ENCODE measurements around the gene FNDC7.
"Not testable (repeated sequence)": the region's sequence is repeated elsewhere in the genome, so short reads cannot be mapped to it uniquely, and the experiment has no call there.

Gene FNDC7

DNA sequence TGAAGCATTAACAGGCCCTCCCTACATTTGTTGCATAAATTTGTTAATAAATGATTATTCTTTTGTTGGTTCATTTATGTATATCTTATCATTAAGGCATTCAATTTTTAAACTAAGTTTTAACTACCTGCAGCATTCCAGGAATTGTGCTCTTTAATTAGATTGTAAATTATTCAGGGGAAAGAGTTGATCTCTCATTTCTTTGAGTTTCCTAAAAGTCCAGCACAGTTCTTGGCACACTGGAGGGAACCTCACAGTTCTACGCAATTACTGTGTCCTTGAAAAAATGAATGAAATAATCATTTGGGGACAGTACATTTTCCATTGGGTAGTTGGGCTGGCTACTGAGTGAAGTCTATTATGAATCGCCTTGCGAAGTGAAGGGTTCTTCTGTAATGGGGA is 33.3 kb downstream of the FNDC7 start:
- no peak for DNase-seq

DNA sequence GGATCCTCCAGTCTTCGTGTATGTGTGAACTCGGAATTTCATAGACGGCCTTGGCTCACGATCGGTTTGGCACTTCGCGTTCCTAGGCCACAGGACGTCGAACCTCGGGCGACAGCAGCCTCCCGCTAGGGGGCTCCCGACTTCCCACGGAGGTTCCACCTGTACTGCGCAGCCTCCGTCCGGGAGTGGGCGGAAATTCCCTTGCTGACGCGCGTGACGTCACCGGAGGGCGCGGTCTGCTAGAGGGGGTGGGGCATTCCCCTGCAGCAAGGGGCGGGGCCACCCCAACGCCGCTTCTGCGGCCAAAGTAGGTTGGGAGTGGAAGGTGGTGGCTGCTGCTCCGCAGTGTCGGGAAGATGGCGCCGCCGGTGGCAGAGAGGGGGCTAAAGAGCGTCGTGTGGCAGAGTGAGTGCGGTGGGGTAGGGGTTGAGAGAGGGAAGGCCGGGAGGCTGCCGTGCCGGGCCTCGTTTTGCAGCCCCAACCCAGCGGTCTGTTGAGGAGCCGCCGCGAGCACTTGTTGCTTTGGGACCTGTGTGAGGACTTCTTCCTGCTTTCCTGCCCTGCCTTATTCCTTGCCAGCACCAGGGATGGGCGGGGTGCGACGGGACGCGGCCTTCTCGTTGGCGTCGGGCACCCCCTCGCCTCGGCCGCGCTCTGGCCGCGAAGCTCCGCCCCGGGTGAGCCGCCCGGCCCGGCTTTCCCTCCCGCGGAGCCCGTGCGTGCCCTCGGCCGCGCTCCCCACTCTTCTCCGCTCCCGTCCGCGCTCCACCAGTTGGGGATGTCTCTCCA is 33.9 kb downstream of the FNDC7 start, which contains the start of gene STXBP3:
Gene STXBP3, plus strand, starts transcription at position 293 of the 789 bp plus-strand sequence. Its CDS starts 64 bp downstream, at position 357.
- DNase-seq, result peak; percentile 97 to 100 (median 100)

DNA sequence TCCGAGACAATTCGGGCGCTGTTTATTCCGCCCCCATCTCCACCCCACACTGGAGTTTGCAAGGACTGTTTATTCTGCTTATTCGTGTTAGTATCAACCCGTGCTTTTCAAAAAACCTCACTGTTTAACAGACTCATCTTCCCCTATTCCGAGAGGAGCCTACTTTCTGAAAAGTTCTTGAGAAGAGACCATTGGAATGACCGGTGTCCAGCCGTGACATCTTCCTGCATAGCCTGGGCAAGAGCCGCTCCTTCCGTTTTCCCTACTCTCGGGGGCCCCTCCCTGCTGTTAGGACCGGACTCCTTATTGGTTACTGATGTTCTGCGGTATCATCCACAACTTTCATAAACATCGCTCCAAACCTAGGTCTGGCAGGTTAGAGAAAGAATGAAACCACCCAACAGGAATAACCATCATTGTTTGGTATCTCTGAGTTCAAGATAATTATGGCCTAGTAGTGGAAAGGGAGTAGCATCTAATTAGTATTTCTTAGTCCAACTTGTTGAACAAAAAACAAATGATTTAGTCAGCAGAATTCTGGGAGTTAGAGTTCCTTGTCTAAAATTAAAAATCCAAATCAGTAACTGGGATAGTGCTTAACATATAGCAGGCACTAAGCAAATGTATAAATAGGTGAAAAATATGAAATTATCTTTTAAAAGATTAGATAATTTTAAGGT is 34.6 kb downstream of the FNDC7 start:
- DNase-seq, result peak in 4 of 5 experiments; percentile 16 to 67 (median 26)

DNA sequence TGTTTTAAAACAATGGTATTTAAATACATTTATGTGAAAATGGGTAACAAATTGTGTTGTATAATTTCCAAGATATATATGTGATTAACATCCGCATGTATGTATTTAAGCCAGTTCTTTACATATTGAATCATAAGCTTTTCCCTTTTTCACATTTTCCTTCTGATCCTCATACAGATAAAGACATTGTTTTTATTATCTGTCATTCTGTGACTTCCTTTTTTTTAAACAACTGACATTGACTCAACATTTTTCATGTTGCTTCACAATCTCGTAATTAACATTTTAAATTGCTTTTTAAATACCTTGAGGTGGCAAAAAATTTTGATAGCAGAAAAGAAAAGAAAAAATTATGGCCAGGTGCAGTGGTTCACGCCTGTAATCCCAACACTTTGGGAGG is 35.2 kb downstream of the FNDC7 start:
- no peak for DNase-seq

DNA sequence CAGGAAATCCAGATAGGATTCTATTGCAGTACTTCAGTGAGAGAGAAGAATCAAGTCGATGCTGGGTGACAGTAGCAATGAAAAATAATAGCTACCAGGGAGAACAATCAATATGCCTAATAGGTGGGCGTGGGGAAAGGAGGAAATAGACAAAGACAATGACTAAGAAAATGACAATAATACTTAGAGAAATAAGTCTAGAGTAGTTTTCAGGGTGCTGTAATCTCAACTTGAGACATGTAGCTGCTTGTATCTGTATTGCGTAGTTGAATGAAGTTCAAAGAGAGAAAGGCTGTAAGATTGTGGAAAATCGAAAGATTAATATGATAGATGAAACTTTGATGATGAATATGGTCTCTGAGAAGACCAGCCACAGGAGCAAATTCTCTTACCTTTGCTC is 36.4 kb downstream of the FNDC7 start:
- DNase-seq, result no peak

DNA sequence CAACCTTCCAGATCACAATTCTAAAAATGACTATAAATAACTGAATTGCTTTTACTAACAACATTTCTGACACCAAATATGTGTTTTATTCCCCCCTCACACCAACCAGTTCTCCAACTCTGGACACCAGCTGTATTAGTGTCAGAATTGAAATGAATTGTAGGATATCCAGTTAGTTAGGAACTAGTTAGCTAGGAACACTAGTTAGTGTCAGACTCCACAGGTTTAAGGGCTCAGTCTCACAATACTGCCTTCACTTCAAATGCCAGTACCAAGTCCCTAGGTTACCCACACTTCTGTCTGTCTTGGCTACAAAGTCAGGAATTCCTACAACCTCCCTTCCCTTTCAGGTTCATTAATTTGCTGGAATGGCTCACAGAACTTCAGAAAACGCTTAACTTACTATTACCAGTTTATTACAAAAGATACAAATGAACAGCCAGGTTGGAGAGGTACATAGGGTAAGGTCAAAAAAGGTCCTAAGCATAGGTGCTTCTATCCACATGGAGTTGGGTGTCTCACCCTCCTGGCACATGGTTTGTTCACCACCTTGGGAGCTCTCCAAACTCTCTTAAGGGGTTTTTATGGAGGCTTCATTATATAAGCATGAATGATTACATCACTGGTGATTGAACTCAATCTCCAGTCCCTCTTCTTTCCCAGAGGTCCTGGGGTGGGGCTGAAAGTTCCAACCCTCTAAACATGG is 37.9 kb downstream of the FNDC7 start:
- no peak for DNase-seq

DNA sequence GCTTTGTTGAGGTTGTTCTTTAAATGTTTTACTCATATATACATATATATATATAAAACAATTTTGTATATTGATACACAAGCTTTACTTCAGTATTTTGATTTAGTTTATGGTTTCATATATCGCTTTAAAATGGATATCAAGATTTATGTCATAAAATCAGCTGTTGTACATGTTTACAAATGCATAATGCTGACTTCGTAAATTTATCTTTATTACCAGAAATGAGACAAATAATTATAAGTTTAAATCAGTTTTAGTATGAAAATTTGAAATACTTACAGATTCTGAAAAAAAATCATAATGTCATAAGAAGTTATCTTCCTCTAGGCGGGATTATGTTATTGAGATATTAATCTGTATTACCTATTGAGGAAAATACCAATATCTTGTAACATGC is 40.7 kb downstream of the FNDC7 start:
- DNase-seq, result no peak

DNA sequence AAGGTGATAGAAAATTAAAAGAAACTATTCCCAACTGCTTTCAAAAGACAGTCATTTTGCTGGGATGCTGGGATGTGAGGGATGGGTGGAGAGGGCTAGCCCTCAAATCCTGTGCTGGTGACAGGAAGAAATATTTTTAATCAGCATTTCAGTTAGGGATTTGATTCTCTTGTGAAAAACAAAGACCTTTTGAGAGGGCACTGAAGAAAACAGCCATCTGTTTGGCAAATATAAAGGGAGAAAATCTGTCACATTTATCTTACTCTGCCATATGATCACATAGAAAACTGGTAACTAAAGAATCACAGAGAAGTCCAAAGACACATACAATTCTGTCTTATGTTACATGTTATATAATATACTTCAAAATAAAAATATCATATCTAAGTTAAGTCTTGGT is 46.1 kb downstream of the FNDC7 start:
- DNase-seq, result no peak

DNA sequence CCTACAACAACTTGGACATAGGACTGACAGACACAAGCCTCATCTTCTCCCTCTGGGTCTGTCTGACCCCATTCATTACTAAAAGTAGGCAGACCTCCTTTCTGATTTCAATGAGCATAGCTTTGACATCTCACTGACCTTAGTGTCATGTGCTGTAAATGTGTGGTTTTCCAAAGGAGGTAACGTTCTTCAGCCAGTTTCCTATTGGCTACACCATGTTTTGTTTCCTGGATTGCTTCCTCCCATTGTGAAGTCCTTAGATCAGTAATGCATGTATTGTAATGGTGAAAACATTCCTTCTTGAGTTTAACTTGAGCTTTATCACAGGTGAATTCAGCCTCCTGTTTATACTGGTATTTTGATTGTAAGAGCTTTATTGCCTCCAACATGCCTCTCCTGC is 54.4 kb downstream of the FNDC7 start:
- DNase-seq, result no peak

DNA sequence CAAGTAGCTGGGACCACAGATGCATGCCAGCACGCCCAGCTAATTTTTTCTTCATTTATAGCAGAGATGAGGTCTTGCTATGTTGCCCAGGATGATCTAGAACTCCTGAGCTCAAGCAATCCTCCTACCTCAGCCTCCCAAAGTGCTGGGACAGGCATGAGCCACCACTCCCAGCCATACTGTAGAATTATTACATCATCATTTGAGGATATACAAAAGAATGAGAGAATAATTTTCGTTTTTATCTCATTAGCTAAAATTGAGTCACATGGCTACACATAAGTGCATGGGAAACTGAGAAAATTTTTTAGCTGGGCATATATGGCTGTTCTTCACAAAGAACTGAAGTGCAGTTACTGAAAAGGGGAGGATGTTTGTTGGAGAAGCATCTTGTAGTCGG is 55.0 kb downstream of the FNDC7 start:
- DNase-seq, result no peak

DNA sequence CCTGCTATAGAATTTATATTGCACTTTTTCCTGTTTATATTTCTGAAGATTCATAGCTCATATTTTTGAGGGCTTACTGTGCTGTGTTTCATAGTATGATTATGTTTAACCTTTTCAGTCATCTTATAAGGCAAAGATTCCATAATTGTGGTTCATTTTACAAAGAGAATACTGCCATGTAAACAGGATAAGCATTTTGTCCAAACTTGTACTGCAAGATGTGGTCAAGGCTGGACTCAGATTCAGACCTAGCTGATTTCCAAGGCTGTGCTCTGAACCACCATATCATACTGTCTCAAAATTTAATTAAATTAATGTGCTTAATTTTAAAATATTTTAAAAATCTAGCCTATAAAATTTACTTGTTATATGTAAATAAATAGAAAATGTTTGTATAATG is 65.1 kb downstream of the FNDC7 start:
- no peak for DNase-seq

DNA sequence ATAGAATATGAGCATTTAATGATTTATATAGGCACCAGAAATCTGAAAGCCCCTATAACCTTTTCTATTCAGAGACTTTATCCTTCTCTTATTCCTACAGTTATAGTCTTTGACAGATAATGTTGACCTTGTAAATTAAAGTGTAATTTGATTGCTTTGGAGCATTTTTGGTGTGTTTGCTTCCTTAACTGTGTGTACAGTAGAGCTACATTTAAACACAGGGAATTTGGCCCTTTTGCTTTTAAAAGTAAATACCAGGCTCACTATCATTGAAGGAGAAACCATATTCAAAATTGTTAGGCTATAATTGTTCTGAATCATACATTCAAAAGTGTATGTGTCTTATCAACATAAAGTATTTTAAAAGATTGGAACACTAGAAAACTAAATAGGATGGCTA is 66.7 kb downstream of the FNDC7 start:
- no peak for DNase-seq

DNA sequence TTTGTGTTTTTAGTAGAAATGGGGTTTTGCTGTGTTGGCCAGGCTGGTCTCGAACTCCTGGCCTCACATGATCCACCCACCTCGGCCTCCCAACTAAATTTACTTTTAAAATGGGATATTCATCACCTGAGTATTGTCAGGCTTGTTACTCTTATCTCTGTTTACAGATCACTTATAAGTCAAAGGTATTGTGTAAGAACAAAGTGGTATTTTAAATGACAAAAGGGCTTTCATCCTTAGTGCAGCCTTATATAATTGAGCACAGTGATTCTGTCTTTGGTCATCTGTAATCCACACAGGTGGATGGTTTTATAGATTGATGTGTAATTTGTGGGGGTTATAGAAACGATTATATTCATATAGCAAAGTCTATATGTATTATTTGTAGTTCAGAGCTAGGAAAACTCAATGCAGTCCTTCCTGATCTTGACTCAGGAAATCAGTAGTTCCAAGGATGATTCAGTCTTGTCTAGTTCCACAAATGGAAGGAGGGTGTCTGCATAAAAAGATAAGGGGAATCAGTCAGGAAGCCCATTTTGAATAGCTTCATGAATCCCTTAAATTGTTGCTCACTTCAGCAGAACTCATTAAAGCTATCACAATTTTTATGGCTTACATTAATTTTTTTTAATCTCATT is 68.3 kb downstream of the FNDC7 start:
- no peak for DNase-seq

DNA sequence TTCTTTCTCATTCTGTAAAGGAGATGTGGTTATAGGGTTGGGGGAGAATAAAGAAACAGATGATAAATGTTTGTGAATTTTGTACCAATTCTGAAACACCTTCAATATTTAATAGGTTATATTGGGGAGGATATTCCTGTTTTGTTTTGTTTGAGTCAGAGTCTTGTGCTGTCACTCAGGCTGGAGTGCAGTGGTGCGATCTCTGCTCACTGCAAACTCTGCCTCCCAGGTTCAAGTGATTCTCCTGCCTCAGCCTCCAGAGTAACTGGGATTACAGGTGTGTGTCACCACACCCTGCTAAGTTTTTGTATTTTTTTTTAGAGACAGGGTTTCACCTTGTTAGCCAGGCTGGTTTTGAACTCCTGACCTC is 68.9 kb downstream of the FNDC7 start:
- DNase-seq, result not testable (repeated sequence)

DNA sequence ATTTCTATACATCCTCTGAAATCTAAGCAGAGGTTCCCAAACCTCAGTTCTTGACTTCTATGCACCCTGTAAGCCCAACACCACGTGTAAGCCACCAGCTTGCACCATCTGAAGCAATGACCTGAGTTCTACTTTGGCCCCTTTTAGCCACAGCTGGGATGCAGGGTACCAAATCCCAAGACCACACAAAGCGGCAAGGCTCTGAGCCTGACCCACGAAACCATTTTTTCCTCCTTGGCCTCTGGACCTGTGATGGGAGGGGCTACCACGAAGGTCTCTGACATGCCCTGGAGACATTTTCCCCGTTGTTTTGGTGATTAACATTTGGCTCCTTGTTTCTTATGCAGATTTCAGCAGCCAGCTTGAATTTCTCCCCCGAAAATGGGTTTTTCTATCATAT is 72.6 kb downstream of the FNDC7 start:
- no peak for DNase-seq

DNA sequence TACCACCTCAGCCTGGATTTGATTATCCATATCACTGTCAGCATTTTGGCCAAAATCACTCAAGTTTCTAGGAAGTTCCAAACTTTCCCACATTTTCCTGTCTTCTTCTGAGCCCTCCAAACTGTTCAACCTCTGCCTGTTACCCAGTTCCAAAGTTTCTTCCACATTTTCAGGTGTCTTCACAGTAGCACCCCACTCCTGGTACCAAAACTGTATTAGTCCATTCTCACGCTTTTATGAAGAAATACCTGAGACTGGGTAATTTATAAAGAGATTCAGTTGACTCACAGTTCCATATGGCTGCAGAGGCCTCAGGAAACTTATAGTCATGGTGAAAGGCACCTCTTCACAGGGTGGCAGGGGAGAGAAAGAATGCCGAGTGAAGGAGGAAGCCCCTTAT is 73.2 kb downstream of the FNDC7 start:
- no peak for DNase-seq

DNA sequence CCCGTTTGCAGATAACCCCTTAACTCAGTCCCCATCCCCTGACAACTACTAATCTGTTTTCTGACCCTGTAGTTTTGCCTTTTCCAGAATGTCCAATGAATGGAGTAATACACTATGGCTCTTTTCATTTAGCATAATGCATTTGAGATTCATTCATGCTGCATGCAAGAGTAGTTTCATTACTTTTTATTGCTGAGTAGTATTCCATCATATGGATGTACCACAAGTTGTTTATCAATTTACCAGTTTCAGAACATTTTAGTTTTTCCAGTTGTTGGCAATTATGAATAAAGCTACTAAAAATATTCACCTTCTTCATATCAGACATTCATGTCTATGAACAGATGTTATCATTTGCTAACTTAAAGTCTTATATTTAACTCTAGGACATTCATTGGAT is 79.1 kb downstream of the FNDC7 start:
- no peak for DNase-seq

Measured in T-helper 2 cell (primary cell).